DMS79 (cell line): ENCODE results near the gene RNF6.

Experiments used
- DNase-seq: peaks from one replicate; lab custom pipeline; 2025; lab: John Stamatoyannopoulos, UW

The RNF6 gene

GRCh38 chr13:26225896-26226617, 3.9 kb upstream of the RNF6 start:
- no peak for DNase-seq

GRCh38 chr13:26222520-26223046, 469 bp upstream of the RNF6 start:
- no peak for DNase-seq

DNA sequence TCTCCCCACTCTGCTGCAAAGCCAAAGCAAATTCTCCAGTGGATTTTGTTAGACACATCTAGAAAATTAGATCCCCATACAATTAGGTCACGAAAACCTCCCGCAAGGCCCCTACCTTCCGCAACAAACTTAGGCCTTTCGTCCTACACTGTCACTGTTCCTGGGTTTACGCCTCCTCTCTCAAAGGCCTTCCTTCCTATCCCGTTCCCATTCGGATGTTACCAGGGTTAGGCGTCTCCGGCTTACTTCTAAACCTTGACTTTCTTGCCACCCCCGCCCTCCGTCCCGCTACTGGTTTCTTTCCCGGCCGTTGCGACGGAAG, 754 bp downstream of the RNF6 start:
- no peak for DNase-seq

DNA sequence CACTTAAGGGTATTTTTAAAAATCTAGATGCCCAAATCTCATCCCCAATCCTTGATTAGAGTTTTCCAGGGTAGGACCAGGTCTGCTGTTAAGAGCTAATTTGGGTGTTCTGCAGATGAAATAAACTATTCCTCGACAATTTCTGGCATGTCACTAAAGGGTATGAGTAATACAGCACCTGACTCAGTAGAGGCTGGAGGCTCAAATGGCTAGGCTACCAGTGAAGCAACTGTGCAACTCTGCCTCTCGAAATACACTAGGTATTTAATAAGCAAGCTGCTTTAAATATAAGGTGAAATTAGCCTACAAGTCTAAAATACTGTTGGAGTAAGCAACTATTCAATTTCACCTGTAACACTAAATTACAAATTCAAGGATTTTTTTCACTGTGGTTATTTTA, 1.5 kb downstream of the RNF6 start:
- DNase-seq = no peak

DNA sequence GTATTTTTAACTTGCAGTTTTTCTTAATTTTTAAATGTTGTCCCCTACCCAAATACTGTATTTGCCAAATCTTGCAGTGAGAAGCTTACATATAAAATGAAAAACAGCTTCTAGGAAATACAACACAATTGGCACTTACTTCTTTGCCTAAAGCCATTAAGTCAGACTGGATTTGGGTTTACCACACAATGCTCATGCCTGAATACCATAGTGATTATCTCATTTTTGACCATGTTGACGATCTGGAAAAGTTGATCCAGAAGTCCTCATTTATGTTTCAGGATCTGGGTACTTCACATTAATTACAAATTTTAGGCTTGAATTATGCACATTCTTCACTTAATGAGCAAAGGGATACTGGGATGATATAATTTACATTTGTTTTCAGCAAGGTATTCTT, 2.4 kb downstream of the RNF6 start:
- no peak for DNase-seq

DNA sequence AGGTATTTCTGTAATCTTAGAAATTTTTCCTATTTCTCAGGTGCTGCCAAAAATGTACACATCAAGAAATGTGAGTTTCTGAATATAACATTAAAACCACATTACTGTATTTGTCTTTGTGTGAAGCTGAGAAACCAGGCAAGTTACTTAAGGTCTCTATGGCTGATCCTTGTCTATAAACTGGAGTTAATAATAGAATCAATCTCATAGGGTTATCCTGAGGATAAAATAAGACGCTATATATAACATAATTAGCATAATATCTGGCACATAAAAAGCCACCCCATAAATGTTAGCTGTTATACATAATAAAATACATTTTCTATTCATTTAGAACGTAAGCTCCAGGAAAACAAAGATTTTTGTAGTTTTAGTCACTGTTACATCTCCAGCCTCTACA, 6.1 kb downstream of the RNF6 start:
- DNase-seq = no peak

DNA sequence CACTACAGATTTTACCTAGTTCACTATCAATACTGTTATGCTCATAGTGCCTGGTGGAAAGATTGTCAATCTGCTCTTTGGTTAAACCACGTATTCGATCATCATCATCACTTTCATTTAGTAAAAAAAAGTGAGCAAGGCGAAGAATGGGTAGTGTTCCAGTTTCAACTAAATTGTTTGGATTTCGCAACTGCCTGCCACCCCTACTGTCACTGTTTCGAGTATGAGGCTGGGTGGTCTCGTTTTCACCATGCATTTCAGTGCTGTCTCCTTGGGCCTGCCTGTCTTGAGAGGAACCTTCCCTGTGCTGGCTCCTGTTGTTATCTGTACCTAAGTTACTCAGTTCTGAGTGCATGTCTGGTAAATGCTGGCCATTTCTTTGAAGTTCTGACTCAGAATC, 8.1 kb downstream of the RNF6 start:
- DNase-seq = no peak

DNA sequence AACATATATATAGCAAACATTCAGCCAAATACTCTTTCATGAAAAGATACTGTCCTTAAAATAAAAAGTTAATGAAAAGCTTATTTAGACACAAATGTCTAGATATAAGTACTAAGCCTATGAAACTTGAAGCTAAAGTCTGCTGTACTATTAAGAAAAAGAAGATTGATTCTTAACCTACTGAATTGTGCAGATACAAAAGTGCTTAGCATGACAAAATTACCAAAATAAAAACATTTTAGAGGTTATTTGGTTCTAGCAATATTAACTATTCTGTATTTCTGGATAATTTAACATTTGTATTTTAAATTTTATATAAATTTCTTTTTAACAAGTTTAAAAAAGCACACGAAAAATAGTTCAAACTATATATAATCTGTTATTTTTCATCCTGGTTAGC, 8.8 kb downstream of the RNF6 start:
- no peak for DNase-seq

- DNase-seq = no peak
These were observed 13.8 kb downstream of the RNF6 start for GRCh38 chr13:26208287-26208686.

DNA sequence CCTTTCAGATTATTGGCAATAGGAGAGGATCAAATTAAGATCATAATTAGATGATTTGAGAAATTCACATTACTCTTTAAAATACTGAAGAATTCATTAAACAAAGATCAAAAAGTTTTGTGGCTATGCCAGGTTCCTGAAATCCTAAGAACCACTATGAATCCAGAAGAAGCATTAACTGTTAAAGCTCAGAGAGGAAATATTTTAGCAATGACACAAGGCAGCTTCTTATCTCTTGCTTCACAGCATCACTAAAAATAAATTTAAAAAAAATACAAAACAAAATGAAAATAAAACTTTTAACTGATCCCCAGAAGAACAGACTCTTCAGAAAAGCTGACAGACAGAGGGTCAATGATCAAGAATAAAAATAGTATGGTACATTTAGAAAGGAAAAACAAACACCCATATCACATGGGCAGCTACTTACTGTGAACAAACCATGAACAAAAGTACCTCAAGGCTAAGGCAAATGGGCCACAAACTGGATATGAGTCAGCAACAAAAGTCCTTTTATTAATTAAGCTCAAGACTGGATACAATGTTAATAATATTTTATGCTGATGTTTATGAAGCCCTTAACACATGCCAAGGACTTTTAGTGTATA, 19.6 kb downstream of the RNF6 start:
- peak; percentile 61 for DNase-seq

DNA sequence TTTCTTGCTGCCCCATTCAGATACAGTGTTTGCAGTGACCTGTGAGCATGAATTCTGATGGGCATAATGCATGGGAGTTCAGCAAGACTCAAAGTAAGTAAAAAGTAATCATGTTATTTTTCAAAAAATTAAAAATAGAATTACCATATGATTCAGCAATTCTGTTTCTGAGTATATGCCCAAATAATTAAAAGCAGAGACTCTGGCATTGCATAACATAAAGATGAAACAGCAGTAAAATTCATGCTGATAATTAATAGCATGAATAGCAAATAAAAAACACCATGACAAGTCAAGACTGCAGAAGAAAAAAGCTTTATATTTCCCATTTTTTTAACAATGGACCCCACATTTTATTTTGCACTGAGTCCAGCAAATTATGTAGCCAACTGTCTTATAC, 21.3 kb downstream of the RNF6 start:
- DNase-seq = no peak

GRCh38 chr13:26198116-26198515, 24.0 kb downstream of the RNF6 start:
- DNase-seq = no peak

DNA sequence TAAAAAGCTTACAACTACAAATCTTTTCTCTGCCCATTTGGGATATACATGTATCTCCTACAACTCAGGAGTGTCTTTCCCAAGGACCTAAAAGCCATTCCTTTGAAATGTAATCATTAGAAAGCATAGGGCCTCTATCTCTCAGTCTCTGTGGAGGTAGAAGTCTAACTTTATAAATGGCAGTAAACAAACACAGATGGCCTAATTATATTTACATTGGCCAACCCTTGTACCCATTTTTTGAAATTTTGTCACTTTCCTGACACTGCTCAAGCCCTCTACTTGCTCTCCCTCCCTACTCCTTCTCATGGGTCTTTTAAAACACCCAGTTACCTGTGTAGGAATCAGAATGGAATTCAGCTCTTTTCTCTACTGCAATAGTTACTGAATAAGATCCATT, 24.8 kb downstream of the RNF6 start:
- no peak for DNase-seq

- no peak for DNase-seq
These were observed 35.1 kb downstream of the RNF6 start for GRCh38 chr13:26186995-26187394.

DNA sequence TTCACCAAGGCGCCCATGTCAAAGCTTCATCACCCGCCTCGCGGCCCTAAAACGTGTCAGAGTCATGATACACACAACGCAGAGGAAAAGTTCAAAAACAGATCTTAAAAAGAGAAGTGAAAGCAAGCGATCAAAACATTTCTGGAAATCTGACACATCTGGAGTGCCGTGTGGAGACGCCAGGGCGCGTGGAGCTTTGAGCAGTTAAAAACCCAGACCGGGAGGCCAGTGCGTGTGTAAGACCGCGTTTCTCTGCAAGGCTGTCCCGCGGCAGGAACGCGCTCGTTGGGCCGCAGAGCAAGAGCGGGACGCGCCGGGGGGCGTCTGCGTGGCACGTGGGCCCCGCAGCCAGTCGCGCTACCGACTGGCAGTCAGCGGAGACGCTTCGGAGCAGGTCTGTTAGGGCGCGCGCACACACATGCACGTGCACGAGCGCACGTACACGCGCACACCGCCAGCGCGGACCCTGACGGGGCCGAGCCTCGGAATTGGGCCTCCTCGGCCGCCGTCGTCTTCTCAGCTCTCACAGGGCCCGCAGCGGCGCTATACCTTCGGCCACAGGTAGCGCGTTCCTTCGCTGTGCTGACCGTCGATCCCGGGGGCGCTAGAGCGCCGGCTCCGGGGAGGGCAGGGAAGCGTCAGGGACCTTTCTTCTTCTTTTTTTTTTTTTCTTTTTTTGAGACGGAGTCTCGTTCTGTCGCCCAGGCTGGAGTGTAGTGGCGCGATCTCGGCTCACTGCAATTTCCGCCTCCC, 35.8 kb downstream of the RNF6 start:
- DNase-seq = peak; percentile 34

- no peak for DNase-seq
These were observed 36.4 kb downstream of the RNF6 start for GRCh38 chr13:26185720-26186117.

GRCh38 chr13:26184791-26185250, 37.3 kb downstream of the RNF6 start:
- peak; percentile 3 for DNase-seq

GRCh38 chr13:26183416-26183815, 38.7 kb downstream of the RNF6 start:
- no peak for DNase-seq

DNA sequence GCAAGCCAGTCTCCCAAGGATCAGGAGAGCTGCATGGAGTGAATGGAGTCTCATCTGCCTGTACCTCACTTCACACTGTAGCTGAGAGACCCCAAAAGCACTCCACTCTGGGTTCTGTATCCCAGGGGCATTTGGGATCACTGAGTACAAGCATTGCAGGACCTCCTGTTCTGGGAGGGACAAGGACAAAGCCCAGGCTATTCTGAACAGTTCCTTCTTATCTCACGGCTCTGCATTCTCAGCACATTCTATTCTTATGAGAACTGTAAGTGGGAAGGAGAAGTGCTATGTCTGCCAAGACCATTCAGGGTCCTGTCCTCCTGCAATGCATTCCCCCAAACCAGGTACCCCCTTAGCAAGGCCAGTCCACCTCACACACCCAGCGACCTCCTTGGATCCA, 42.8 kb downstream of the RNF6 start:
- no peak for DNase-seq

DNA sequence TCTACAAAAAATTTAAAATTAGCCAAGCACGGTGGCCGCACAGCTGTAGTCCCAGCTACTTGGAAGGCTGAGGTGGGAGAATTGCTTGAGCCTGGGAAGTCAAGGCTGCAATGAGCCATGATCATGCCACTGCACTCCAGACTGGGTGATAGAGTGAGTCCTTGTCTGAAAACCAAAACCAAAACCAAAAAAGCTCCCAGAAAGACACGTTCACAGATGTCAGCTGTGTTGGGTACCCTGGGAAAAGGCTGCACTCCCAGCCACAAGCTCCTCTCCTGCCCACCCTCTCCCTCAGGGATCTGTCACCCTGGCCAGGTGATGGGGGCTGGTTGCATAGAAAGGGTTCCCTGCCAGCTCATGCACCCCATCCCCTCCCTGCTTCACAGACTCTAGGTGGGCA, 53.3 kb downstream of the RNF6 start:
- no peak for DNase-seq

GRCh38 chr13:26168237-26168814, 53.8 kb downstream of the RNF6 start:
- no peak for DNase-seq

- DNase-seq = no peak
These were observed 58.3 kb downstream of the RNF6 start for GRCh38 chr13:26163812-26164211.
